Right lobe of liver (tissue), 6 donors: ENCODE data around the gene KCNAB1. TPM values are rescaled to one million over a fixed set of nuclear protein-coding genes. Genes with fewer than 3 reads are reported as not detected.
"Not testable (repeated sequence)": the region's sequence is repeated elsewhere in the genome, so short reads cannot be mapped to it uniquely, and the experiment has no call there.

ENCODE experiments used
- ATAC-seq, 4 donors: fragments of 200-7000 bp; cut with Tn5 transposase; one replicate each; pipeline ENCODE4 v1.9.1; 2020; ENCODE audit warnings: mild to moderate bottlenecking in 4 of 4, moderate library complexity in 4 of 4
- DNase-seq, 3 donors: peaks; one replicate each; pipeline ENCODE4 v3.0.0-alpha.2; 2020
- H3K27ac ChIP-seq, 3 donors: fragments of 200-600 bp; one replicate each; pipeline ENCODE4 v1.8.0; 2022
- H3K27me3 ChIP-seq, 2 donors: fragments of 200-600 bp; one replicate each; pipeline ENCODE4 v1.8.0; 2022
- H3K36me3 ChIP-seq, 4 donors: fragments of 200-600 bp; sonication (generic) in 1 of 4; one replicate each; pipeline versions ENCODE4 v1.5.1 to v1.8.0; 2017 to 2022; ENCODE audit warnings: control low read depth in 1 of 4
- H3K4me1 ChIP-seq, 4 donors: fragments of 200-600 bp; sonication (generic) in 1 of 4; one replicate each; pipeline versions ENCODE4 v1.5.1 to v1.8.0; 2017 to 2022; ENCODE audit warnings: control low read depth in 1 of 4
- H3K4me3 ChIP-seq, 3 donors: fragments of 200-600 bp; one replicate each; pipeline ENCODE4 v1.8.0; 2022
- H3K9me3 ChIP-seq, 4 donors: fragments of 200-600 bp; sonication (generic) in 1 of 4; one replicate each; pipeline versions ENCODE4 v1.5.1 to v1.8.0; 2017 to 2022; ENCODE audit warnings: control low read depth in 1 of 4
- CTCF ChIP-seq, 4 donors: fragments of 200-600 bp in 3 of 4; fragments of 450-650 bp in 1 of 4; IDR thresholded peaks; one replicate each; pipeline versions ENCODE4 v1.5.1 to v1.8.0; 2016 to 2022; ENCODE audit warnings: antibody characterized with exemption in 4 of 4, mild to moderate bottlenecking in 2 of 4
- POLR2A ChIP-seq: fragments of 450-650 bp; IDR thresholded peaks from one replicate; pipeline ENCODE4 v1.6.1; 2017; ENCODE audit warnings: antibody characterized with exemption, mild to moderate bottlenecking
- WGBS: methylation state at CpG from one replicate; pipeline ENCODE4 v1.1.6; 2018; ENCODE audit warnings: low coverage, low lambda C conversion rate; ENCODE audit not compliant: insufficient coverage; ENCODE audit errors: missing lambda C conversion rate; 5-methylcytosine and 5-hydroxymethylcytosine counted together
- intact Hi-C, 2 donors: fragments of 100-400 bp; cut with DNase I; formaldehyde crosslinking; loops; one replicate each; pipeline versions ENCODE4 v1.11.2 to v1.14.1; 2022
- total RNA-seq, 6 experiments: library from RNA; depleted of rRNA in 2 of 6; stranded (reverse); fragments of >200 nt in 2 of 6; fragmentation: NEBNext Ultra II Directional in 3 of 6; extraction: Animal tissue kit (Norgen Biotek cat#: 25700) in 3 of 6; gene quantifications; one replicate each; pipeline versions ENCODE4 v1.1.0 to v1.2.4, GENCODE V29; 2016 to 2023
- donor health status: DM: no; HTN: yes; CAD: no.
- donor health status: DM: no; HTN: no; CAD: no.
- donor health status: DM: no; HTN: no; CAD: no.
- donor health status: DM: no; HTN: yes; CAD: no.
- donor health status: DM: no; HTN: yes; CAD: no.

The KCNAB1 gene
- total RNA-seq, 6 experiments from 2014 or later, result 0.15 to 1.8 (median 0.64) TPM; not detected in 2

- Histone ChIP-seq H3K27ac (no peak overlapping the region), H3K27me3 (no peaks in the 10 kb centered on the region), H3K36me3 (no peaks in the 10 kb centered on the region), H3K4me1 (no peaks in the 10 kb centered on the region), H3K9me3 (no peaks in the 10 kb centered on the region), H3K4me3 (no peak overlapping the region)
- WGBS, result 24% methylated on average over 2 of the region's 2 CpGs
- DNase-seq (no peak), ATAC-seq (peak in 3 of 4 donors; percentile 55 to 79 (median 69))
- TF ChIP-seq CTCF (IDR thresholded peaks at IDR 0.05) (no peak), POLR2A (no peak)
- intact Hi-C loops, result no loop called here
These were observed 26.0 kb upstream of the KCNAB1 start for GRCh38 chr3:156094391-156094790.

GRCh38 chr3:156095652-156096051, 24.7 kb upstream of the KCNAB1 start:
- H3K27ac ChIP-seq, H3K36me3 ChIP-seq, H3K4me1 ChIP-seq, H3K9me3 ChIP-seq, H3K27me3 ChIP-seq, intact Hi-C loops, ATAC-seq, H3K4me3 ChIP-seq, DNase-seq: not testable (repeated sequence)
- WGBS, result 93% methylated on average over 4 of the region's 4 CpGs

GRCh38 chr3:156098437-156099035, 21.8 kb upstream of the KCNAB1 start:
- Histone ChIP-seq H3K27me3 (no peaks in the 10 kb centered on the region), H3K36me3 (no peaks in the 10 kb centered on the region), H3K9me3 (no peaks in the 10 kb centered on the region), H3K27ac (no peak overlapping the region), H3K4me1 (peaks cover 0 to 14% (median 5%) of the 10 kb centered on the region in 4 donors), H3K4me3 (no peak overlapping the region)
- ATAC-seq, result no peak
- WGBS, result 80% methylated on average over 3 of the region's 4 CpGs
- no peak for DNase-seq
- intact Hi-C loops, result no loop called here
- TF ChIP-seq CTCF (IDR thresholded peaks at IDR 0.05) (no peak), POLR2A (no peak)

GRCh38 chr3:156099348-156099747, 21.0 kb upstream of the KCNAB1 start:
- H3K4me1 ChIP-seq, result peaks cover 0 to 14% (median 5%) of the 10 kb centered on the region in 4 donors
- H3K27me3 ChIP-seq, intact Hi-C loops, H3K36me3 ChIP-seq, ATAC-seq, DNase-seq, H3K9me3 ChIP-seq, H3K27ac ChIP-seq, H3K4me3 ChIP-seq: not testable (repeated sequence)
- no CpG with 5 or more reads among the region's 27 CpGs for WGBS

- H3K9me3 ChIP-seq, H3K27ac ChIP-seq, H3K27me3 ChIP-seq, DNase-seq, H3K36me3 ChIP-seq, intact Hi-C loops, ATAC-seq, H3K4me3 ChIP-seq: not testable (repeated sequence)
- 95% methylated on average over 4 of the region's 9 CpGs for WGBS
- peaks cover 0 to 14% (median 5%) of the 10 kb centered on the region in 4 donors for H3K4me1 ChIP-seq
These were observed 20.4 kb upstream of the KCNAB1 start for GRCh38 chr3:156099984-156100383.

GRCh38 chr3:156102267-156102931, 18.0 kb upstream of the KCNAB1 start:
- 17% methylated on average over 4 of the region's 4 CpGs for WGBS
- no peaks in the 10 kb centered on the region for H3K36me3 ChIP-seq
- no peak for TF ChIP-seq CTCF (IDR thresholded peaks at IDR 0.05)
- ATAC-seq, result peak; percentile 68 to 88 (median 86)
- peaks cover 0 to 14% (median 5%) of the 10 kb centered on the region in 4 donors for H3K4me1 ChIP-seq
- DNase-seq, result no peak
- no peak overlapping the region for H3K27ac ChIP-seq
- intact Hi-C loops, result no loop called here
- H3K4me3 ChIP-seq, result peak overlapping the region in 1 of 3 donors; percentile 5
- no peaks in the 10 kb centered on the region for H3K27me3 ChIP-seq
- no peaks in the 10 kb centered on the region for H3K9me3 ChIP-seq
